HepG2 (cell line): Measurements from ENCODE around the gene NELFB. TPM values are rescaled to one million over a fixed set of nuclear protein-coding genes. Genes with fewer than 3 reads are reported as not detected.

Source experiments
- ATAD3A ChIP-seq: sonication (generic); formaldehyde crosslinking; IDR thresholded peaks from 2 replicates; pipeline ENCODE4 v1.4.0; 2020; ENCODE audit warnings: missing genetic modification reagents
- CBX2 ChIP-seq, 2 experiments: fragments of 200-600 bp in 1 of 2; sonication (generic); formaldehyde crosslinking in 1 of 2; IDR thresholded peaks; 2 replicates each; pipeline versions ENCODE4 v1.7.0 to v1.8.1; 2018 to 2022; ENCODE audit warnings: low read depth in 2 of 2, low read length in 1 of 2, mild to moderate bottlenecking in 1 of 2, missing genetic modification reagents in 1 of 2
- CC2D1A ChIP-seq: sonication (generic); formaldehyde crosslinking; IDR thresholded peaks from 2 replicates; pipeline ENCODE4 v1.8.1; 2023; ENCODE audit warnings: mild to moderate bottlenecking, missing genetic modification reagents
- FOSL2 ChIP-seq: sonication (generic); formaldehyde crosslinking; IDR thresholded peaks from 2 replicates; pipeline ENCODE4 v1.4.0; 2020; ENCODE audit warnings: missing genetic modification reagents
- FOXJ3 ChIP-seq: sonication (generic); formaldehyde crosslinking; IDR thresholded peaks from 2 replicates; pipeline ENCODE4 v1.4.0; 2020; ENCODE audit warnings: missing genetic modification reagents, mild to moderate bottlenecking, borderline replicate concordance
- FOXK1 ChIP-seq: sonication (generic); formaldehyde crosslinking; IDR thresholded peaks from 2 replicates; pipeline ENCODE4 v1.4.0; 2020; ENCODE audit warnings: low read depth, missing genetic modification reagents, borderline replicate concordance
- HOXA9 ChIP-seq: sonication (generic); formaldehyde crosslinking; IDR thresholded peaks from 2 replicates; pipeline ENCODE4 v1.8.1; 2022; ENCODE audit warnings: missing genetic modification reagents, mild to moderate bottlenecking, moderate library complexity, borderline replicate concordance
- MEIS1 ChIP-seq: sonication (generic); formaldehyde crosslinking; IDR thresholded peaks from 2 replicates; pipeline ENCODE4 v1.9.0; 2021; ENCODE audit warnings: mild to moderate bottlenecking, missing genetic modification reagents, moderate library complexity, borderline replicate concordance
- STAG1 ChIP-seq: sonication (generic); formaldehyde crosslinking; IDR thresholded peaks from 2 replicates; pipeline ENCODE4 v1.4.0; 2020; ENCODE audit warnings: missing genetic modification reagents
- TOPORS ChIP-seq: sonication (generic); formaldehyde crosslinking; IDR thresholded peaks from 2 replicates; pipeline ENCODE4 v1.8.0; 2023; ENCODE audit warnings: mild to moderate bottlenecking, missing genetic modification reagents
- XRCC5 ChIP-seq: fragments of 200-400 bp; formaldehyde crosslinking; optimal IDR thresholded peaks from 2 replicates; pipeline ENCODE3; 2017; ENCODE audit warnings: mild to moderate bottlenecking, low read length
- ZFP90 ChIP-seq: sonication (generic); formaldehyde crosslinking; IDR thresholded peaks from 2 replicates; pipeline ENCODE4 v1.8.0; 2022; ENCODE audit warnings: missing genetic modification reagents, mild to moderate bottlenecking, inconsistent platforms, borderline replicate concordance
- ZNF136 ChIP-seq: sonication (generic); formaldehyde crosslinking; IDR thresholded peaks from 2 replicates; pipeline ENCODE4 v1.8.1; 2022; ENCODE audit warnings: low read depth, mild to moderate bottlenecking, moderate library complexity, missing genetic modification reagents
- ZNF282 ChIP-seq: fragments of 450-650 bp; IDR thresholded peaks from 2 replicates; pipeline ENCODE4 v1.6.1; 2018; ENCODE audit not compliant: partially characterized antibody
- ZNF296 ChIP-seq: sonication (generic); formaldehyde crosslinking; conservative IDR thresholded peaks from 2 replicates; pipeline ENCODE4 v1.5.0; 2020; ENCODE audit warnings: mild to moderate bottlenecking, missing genetic modification reagents
- ZNF382 ChIP-seq: sonication (generic); formaldehyde crosslinking; IDR thresholded peaks from 2 replicates; pipeline ENCODE4 v1.5.0; 2020; ENCODE audit warnings: missing genetic modification reagents, mild to moderate bottlenecking, borderline replicate concordance
- ZNF75D ChIP-seq: sonication (generic); formaldehyde crosslinking; IDR thresholded peaks from 2 replicates; pipeline ENCODE4 v1.8.1; 2023; ENCODE audit warnings: missing genetic modification reagents, mild to moderate bottlenecking, borderline replicate concordance
- polyA plus RNA-seq, 8 experiments: library from polyadenylated mRNA; depleted of rRNA in 3 of 8; stranded (reverse) in 7 of 8; unstranded in 1 of 8; fragments of >200 nt; fragmentation: Illumina TruSeq in 4 of 8; extraction: Trizol in 4 of 8; gene quantifications; 2 replicates each; pipeline versions ENCODE4 v1.2.1 to v1.2.3, GENCODE V29; 2011 to 2016; ENCODE audit warnings: low read depth in 4 of 8, missing spikeins in 1 of 8, mixed read lengths in 1 of 8; ENCODE audit not compliant: insufficient read depth in 1 of 8
- total RNA-seq, 5 experiments: library from RNA; depleted of rRNA; stranded (reverse); fragments of >200 nt; fragmentation: Illumina TruSeq; extraction: Trizol; gene quantifications; 2 replicates each; pipeline ENCODE4 v1.2.3, GENCODE V29; 2016; ENCODE audit warnings: low read depth in 1 of 5
- TF ChIP-seq, protein P1 (sequence below): sonication (generic); formaldehyde crosslinking; IDR thresholded peaks from 2 replicates; pipeline ENCODE4 v1.9.0; 2021; ENCODE audit warnings: missing genetic modification reagents, borderline replicate concordance
- TF ChIP-seq, protein P2 (sequence below): sonication (generic); formaldehyde crosslinking; IDR thresholded peaks from 2 replicates; pipeline ENCODE4 v1.5.0; 2020; ENCODE audit warnings: missing genetic modification reagents, mild to moderate bottlenecking, borderline replicate concordance
- TF ChIP-seq, protein P3 (sequence below): sonication (generic); formaldehyde crosslinking; IDR thresholded peaks from 2 replicates; pipeline ENCODE4 v1.4.0; 2020; ENCODE audit warnings: missing genetic modification reagents, borderline replicate concordance
- TF ChIP-seq, protein P4 (sequence below): sonication (generic); formaldehyde crosslinking; IDR thresholded peaks from 2 replicates; pipeline ENCODE4 v1.4.0; 2020; ENCODE audit warnings: missing genetic modification reagents, mild to moderate bottlenecking, borderline replicate concordance

Gene NELFB
- total and polyA plus RNA-seq, 2 of the 13 experiments (the other 11 are each of a cell fraction or from before 2014, with no cell fraction given): 26.5 to 45.8 TPM

GRCh38 chr9:137254624-137255447, at the start of gene NELFB (continued):
- TF ChIP-seq ATAD3A (CRISPR knock-in tag): no peak
- TF ChIP-seq FOXK1: peak; percentile 20; the same call in 1 of the 2 replicates
- TF ChIP-seq FOSL2 (CRISPR knock-in tag): peak; percentile 42
- TF ChIP-seq, protein P1, sequence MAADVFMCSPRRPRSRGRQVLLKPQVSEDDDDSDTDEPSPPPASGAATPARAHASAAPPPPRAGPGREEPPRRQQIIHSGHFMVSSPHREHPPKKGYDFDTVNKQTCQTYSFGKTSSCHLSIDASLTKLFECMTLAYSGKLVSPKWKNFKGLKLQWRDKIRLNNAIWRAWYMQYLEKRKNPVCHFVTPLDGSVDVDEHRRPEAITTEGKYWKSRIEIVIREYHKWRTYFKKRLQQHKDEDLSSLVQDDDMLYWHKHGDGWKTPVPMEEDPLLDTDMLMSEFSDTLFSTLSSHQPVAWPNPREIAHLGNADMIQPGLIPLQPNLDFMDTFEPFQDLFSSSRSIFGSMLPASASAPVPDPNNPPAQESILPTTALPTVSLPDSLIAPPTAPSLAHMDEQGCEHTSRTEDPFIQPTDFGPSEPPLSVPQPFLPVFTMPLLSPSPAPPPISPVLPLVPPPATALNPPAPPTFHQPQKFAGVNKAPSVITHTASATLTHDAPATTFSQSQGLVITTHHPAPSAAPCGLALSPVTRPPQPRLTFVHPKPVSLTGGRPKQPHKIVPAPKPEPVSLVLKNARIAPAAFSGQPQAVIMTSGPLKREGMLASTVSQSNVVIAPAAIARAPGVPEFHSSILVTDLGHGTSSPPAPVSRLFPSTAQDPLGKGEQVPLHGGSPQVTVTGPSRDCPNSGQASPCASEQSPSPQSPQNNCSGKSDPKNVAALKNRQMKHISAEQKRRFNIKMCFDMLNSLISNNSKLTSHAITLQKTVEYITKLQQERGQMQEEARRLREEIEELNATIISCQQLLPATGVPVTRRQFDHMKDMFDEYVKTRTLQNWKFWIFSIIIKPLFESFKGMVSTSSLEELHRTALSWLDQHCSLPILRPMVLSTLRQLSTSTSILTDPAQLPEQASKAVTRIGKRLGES: no peak
- TF ChIP-seq ZFP90 (CRISPR knock-in tag): peak; percentile 53; the same call in 1 of the 2 replicates
- no peak for TF ChIP-seq ZNF282
- TF ChIP-seq ZNF382 (CRISPR knock-in tag): no peak
- TF ChIP-seq, protein P2, sequence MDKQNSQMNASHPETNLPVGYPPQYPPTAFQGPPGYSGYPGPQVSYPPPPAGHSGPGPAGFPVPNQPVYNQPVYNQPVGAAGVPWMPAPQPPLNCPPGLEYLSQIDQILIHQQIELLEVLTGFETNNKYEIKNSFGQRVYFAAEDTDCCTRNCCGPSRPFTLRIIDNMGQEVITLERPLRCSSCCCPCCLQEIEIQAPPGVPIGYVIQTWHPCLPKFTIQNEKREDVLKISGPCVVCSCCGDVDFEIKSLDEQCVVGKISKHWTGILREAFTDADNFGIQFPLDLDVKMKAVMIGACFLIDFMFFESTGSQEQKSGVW: no peak
- no peak for TF ChIP-seq ZNF136 (CRISPR knock-in tag)
- no peak for TF ChIP-seq CBX2 (IDR thresholded peaks at IDR 0.05; ENCODE audit: low read depth, low read length)
- TF ChIP-seq CBX2 (CRISPR knock-in tag; IDR thresholded peaks at IDR 0.05; ENCODE audit: low read depth): no peak
- 0 out of 2 replicates have a peak, but pooled peaks have one; percentile 17 for TF ChIP-seq ZNF296 (CRISPR knock-in tag)
- TF ChIP-seq MEIS1: no peak
- TF ChIP-seq, protein P3, sequence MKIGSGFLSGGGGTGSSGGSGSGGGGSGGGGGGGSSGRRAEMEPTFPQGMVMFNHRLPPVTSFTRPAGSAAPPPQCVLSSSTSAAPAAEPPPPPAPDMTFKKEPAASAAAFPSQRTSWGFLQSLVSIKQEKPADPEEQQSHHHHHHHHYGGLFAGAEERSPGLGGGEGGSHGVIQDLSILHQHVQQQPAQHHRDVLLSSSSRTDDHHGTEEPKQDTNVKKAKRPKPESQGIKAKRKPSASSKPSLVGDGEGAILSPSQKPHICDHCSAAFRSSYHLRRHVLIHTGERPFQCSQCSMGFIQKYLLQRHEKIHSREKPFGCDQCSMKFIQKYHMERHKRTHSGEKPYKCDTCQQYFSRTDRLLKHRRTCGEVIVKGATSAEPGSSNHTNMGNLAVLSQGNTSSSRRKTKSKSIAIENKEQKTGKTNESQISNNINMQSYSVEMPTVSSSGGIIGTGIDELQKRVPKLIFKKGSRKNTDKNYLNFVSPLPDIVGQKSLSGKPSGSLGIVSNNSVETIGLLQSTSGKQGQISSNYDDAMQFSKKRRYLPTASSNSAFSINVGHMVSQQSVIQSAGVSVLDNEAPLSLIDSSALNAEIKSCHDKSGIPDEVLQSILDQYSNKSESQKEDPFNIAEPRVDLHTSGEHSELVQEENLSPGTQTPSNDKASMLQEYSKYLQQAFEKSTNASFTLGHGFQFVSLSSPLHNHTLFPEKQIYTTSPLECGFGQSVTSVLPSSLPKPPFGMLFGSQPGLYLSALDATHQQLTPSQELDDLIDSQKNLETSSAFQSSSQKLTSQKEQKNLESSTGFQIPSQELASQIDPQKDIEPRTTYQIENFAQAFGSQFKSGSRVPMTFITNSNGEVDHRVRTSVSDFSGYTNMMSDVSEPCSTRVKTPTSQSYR (CRISPR knock-in tag): no peak
- no peak for TF ChIP-seq FOXJ3 (CRISPR knock-in tag)
- TF ChIP-seq HOXA9 (CRISPR knock-in tag): no peak
- peak; percentile 59 for TF ChIP-seq XRCC5
- TF ChIP-seq TOPORS: peak; percentile 40; the same call in 1 of the 2 replicates
- TF ChIP-seq CC2D1A (CRISPR knock-in tag): no peak
- TF ChIP-seq, protein P4, sequence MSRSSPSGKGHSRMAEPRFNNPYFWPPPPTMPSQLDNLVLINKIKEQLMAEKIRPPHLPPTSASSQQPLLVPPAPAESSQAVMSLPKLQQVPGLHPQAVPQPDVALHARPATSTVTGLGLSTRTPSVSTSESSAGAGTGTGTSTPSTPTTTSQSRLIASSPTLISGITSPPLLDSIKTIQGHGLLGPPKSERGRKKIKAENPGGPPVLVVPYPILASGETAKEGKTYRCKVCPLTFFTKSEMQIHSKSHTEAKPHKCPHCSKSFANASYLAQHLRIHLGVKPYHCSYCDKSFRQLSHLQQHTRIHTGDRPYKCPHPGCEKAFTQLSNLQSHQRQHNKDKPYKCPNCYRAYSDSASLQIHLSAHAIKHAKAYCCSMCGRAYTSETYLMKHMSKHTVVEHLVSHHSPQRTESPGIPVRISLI: no peak
- TF ChIP-seq STAG1 (CRISPR knock-in tag): no peak
- no peak for TF ChIP-seq ZNF75D (CRISPR knock-in tag)
